B cell (primary cell): ENCODE results near the gene ITPR2. TPM values are rescaled to one million over a fixed set of nuclear protein-coding genes. Genes with fewer than 3 reads are reported as not detected.

Source experiments
- ATAC-seq: fragments of 200-7000 bp; cut with Tn5 transposase; one replicate; pipeline ENCODE4 v1.10.0; 2021; ENCODE audit warnings: low read depth, mild to moderate bottlenecking, moderate number of reproducible peaks, moderate library complexity
- CTCF ChIA-PET: fragments of 350-600 bp; sonication (Branson Sonifier 250); formaldehyde crosslinking; loops from one replicate; lab custom pipeline; 2021; ENCODE audit warnings: antibody characterized with exemption, inconsistent platforms; lab: Charles Lee
- POLR2A ChIA-PET: fragments of 350-600 bp; sonication (Branson Sonifier 250); formaldehyde crosslinking; loops from one replicate; lab custom pipeline; 2021; ENCODE audit warnings: antibody characterized with exemption; lab: Charles Lee
- DNase-seq: peaks from one replicate; pipeline ENCODE4 v3.0.0; 2013
- H2AFZ ChIP-seq: 2 replicates; pipeline ENCODE4 v1.6.1; 2012; ENCODE audit warnings: mild to moderate bottlenecking, low read depth, low read length; ENCODE audit not compliant: insufficient read depth, poor library complexity, severe bottlenecking
- H3K27ac ChIP-seq, 2 donors: 1 replicate in 1 of 2; 2 replicates in 1 of 2; pipeline ENCODE4 v1.5.1; 2012 to 2013; ENCODE audit warnings: low read length in 2 of 2, mild to moderate bottlenecking in 2 of 2, moderate library complexity in 1 of 2
- H3K27me3 ChIP-seq, 4 experiments: fragments of 200-600 bp in 1 of 4; sonication (generic) in 1 of 4; replicated peaks in 1 of 4; 1 replicate in 2 of 4; 2 replicates in 2 of 4; pipeline versions ENCODE4 v1.6.1 to v1.7.0; 2013 to 2016; ENCODE audit warnings: low read length in 3 of 4, mild to moderate bottlenecking in 2 of 4, mixed read lengths in 1 of 4, moderate library complexity in 1 of 4; ENCODE audit not compliant: insufficient read depth in 4 of 4, control insufficient read depth in 3 of 4; ENCODE audit errors: control extremely low read depth in 1 of 4
- H3K36me3 ChIP-seq, 2 experiments: replicated peaks in 1 of 2; 1 replicate in 1 of 2; 2 replicates in 1 of 2; pipeline versions ENCODE4 v1.6.1 to v1.7.1; 2013; ENCODE audit warnings: low read length in 1 of 2; ENCODE audit not compliant: insufficient read depth in 2 of 2, control insufficient read depth in 1 of 2; ENCODE audit errors: control extremely low read depth in 1 of 2, extremely low read depth in 1 of 2
- H3K4me1 ChIP-seq, 2 donors: fragments of 200-600 bp in 1 of 2; sonication (generic) in 1 of 2; 1 replicate in 1 of 2; 2 replicates in 1 of 2; pipeline versions ENCODE4 v1.5.1 to v1.6.1; 2013 to 2017; ENCODE audit warnings: low read length in 2 of 2; ENCODE audit not compliant: control insufficient read depth in 2 of 2, insufficient read depth in 2 of 2
- H3K4me2 ChIP-seq: replicated peaks from 2 replicates; pipeline ENCODE3; 2012; ENCODE audit warnings: mild to moderate bottlenecking, low read depth, low read length; ENCODE audit not compliant: poor library complexity, severe bottlenecking
- H3K4me3 ChIP-seq, 5 experiments: fragments of 200-600 bp in 1 of 5; sonication (generic) in 1 of 5; 1 replicate in 3 of 5; 2 replicates in 2 of 5; pipeline versions ENCODE4 v1.5.1 to v1.7.0; 2011 to 2016; ENCODE audit warnings: low read length in 4 of 5, mild to moderate bottlenecking in 4 of 5, low read depth in 2 of 5, control low read depth in 1 of 5, moderate library complexity in 1 of 5; ENCODE audit not compliant: insufficient read depth in 1 of 5; ENCODE audit errors: control extremely low read depth in 1 of 5, extremely low read depth in 1 of 5
- H3K79me2 ChIP-seq: fragments of 200-600 bp; sonication (generic); one replicate; pipeline ENCODE4 v1.6.0; 2016; ENCODE audit warnings: low read length; ENCODE audit not compliant: control insufficient read depth, insufficient read depth
- H3K9ac ChIP-seq: fragments of 200-600 bp; sonication (generic); 2 replicates; pipeline ENCODE4 v1.6.1; 2017; ENCODE audit warnings: mild to moderate bottlenecking, low read length, moderate library complexity
- H3K9me3 ChIP-seq, 3 donors: one replicate each; pipeline versions ENCODE4 v1.6.1 to v1.7.1; 2013; ENCODE audit warnings: low read length in 2 of 3; ENCODE audit not compliant: control insufficient read depth in 2 of 3, insufficient read depth in 1 of 3; ENCODE audit errors: control extremely low read depth in 1 of 3
- H4K20me1 ChIP-seq: 2 replicates; pipeline ENCODE4 v1.6.0; 2012; ENCODE audit warnings: mild to moderate bottlenecking, low read length; ENCODE audit not compliant: insufficient read depth, control insufficient read depth, poor library complexity, severe bottlenecking
- H3K27ac Mint-ChIP-seq: one replicate; pipeline ENCODE4 v1.8.0; 2021; ENCODE audit warnings: mixed read lengths
- H3K27me3 Mint-ChIP-seq: one replicate; pipeline ENCODE4 v1.8.0; 2021; ENCODE audit warnings: mixed read lengths
- H3K4me1 Mint-ChIP-seq: one replicate; pipeline ENCODE4 v1.8.0; 2021; ENCODE audit warnings: mixed read lengths
- H3K4me3 Mint-ChIP-seq: one replicate; pipeline ENCODE4 v1.8.0; 2021; ENCODE audit warnings: mixed read lengths
- H3K9me3 Mint-ChIP-seq: one replicate; pipeline ENCODE4 v1.8.0; 2022; ENCODE audit warnings: mixed read lengths; ENCODE audit not compliant: insufficient read depth
- CTCF ChIP-seq: fragments of 200-600 bp; IDR thresholded peaks from one replicate; pipeline ENCODE4 v1.8.0; 2022; ENCODE audit warnings: antibody characterized with exemption, mild to moderate bottlenecking
- EZH2 ChIP-seq: IDR thresholded peaks from 2 replicates; pipeline ENCODE4 v1.6.1; 2012; ENCODE audit warnings: borderline replicate concordance, low read depth, mild to moderate bottlenecking, moderate library complexity, low read length; ENCODE audit not compliant: insufficient read depth, poor library complexity, severe bottlenecking
- WGBS: methylation state at CpG from one replicate; pipeline ENCODE4 v1.1.5; 2013; ENCODE audit warnings: missing lambda C conversion rate; ENCODE audit not compliant: insufficient coverage; 5-methylcytosine and 5-hydroxymethylcytosine counted together
- intact Hi-C: fragments of 100-400 bp; cut with micrococcal nuclease; formaldehyde crosslinking; loops from one replicate; pipeline ENCODE4 v1.10.0; 2022
- polyA plus RNA-seq: library from polyadenylated mRNA; depleted of rRNA; stranded (reverse); fragments of >200 nt; gene quantifications from 2 replicates; pipeline ENCODE4 v1.2.3, GENCODE V29; 2012
- total RNA-seq, 2 donors: library from RNA; stranded (reverse); fragments of 120-200 nt in 1 of 2; gene quantifications; 1 replicate in 1 of 2; 2 replicates in 1 of 2; pipeline versions ENCODE4 v1.2.3 to v1.2.4, GENCODE V29; 2013 to 2022

The ITPR2 gene
- total and polyA plus RNA-seq, 2 donors (not counting 1 experiment from before 2014, with no cell fraction given) = 4.3 to 113 TPM

GRCh38 chr12:26533211-26533610 lies 299.8 kb downstream of the ITPR2 start:
- H3K9me3 ChIP-seq = no peaks in the 10 kb centered on the region
- H3K9ac ChIP-seq = no peak overlapping the region
- WGBS = no CpG with 5 or more reads among the region's 3 CpGs
- no peak for TF ChIP-seq EZH2
- TF ChIP-seq CTCF = no peak
- no peak for DNase-seq
- no peak overlapping the region for H3K4me2 ChIP-seq
- Mint-ChIP-seq H3K9me3 (peaks cover 3% of the 10 kb centered on the region), H3K27me3 (no peaks in the 10 kb centered on the region), H3K4me1 (no peaks in the 10 kb centered on the region), H3K27ac (no peak overlapping the region), H3K4me3 (no peak overlapping the region)
- H3K27ac ChIP-seq = no peak overlapping the region
- POLR2A ChIA-PET = no interaction called here
- no peak overlapping the region for H2AFZ ChIP-seq
- H3K36me3 ChIP-seq = peaks cover 4 to 12% of the 10 kb centered on the region in 2 experiments
- no peaks in the 10 kb centered on the region for H3K27me3 ChIP-seq
- H3K4me3 ChIP-seq = no peak overlapping the region
- no peaks in the 10 kb centered on the region for H4K20me1 ChIP-seq
- CTCF ChIA-PET = no interaction called here
- no peaks in the 10 kb centered on the region for H3K4me1 ChIP-seq
- no peaks in the 10 kb centered on the region for H3K79me2 ChIP-seq
- ATAC-seq = no peak
- intact Hi-C loops = no loop called here

GRCh38 chr12:26530461-26530860 lies 302.5 kb downstream of the ITPR2 start:
- intact Hi-C loops = no loop called here
- H3K27me3 Mint-ChIP-seq = no peaks in the 10 kb centered on the region
- Histone ChIP-seq H3K9ac (no peak overlapping the region), H3K4me2 (no peak overlapping the region), H2AFZ (no peak overlapping the region), H3K9me3 (peaks cover 0 to 8% (median 5%) of the 10 kb centered on the region in 3 donors), H3K4me3 (no peak overlapping the region), H3K79me2 (no peaks in the 10 kb centered on the region), H3K27ac (no peak overlapping the region), H4K20me1 (no peaks in the 10 kb centered on the region), H3K27me3 (no peaks in the 10 kb centered on the region), H3K4me1 (no peaks in the 10 kb centered on the region), H3K36me3 (peaks cover 0 to 4% of the 10 kb centered on the region in 2 experiments)
- H3K4me1 Mint-ChIP-seq = no peaks in the 10 kb centered on the region
- no peak for ATAC-seq
- no CpG with 5 or more reads among the region's 1 CpG for WGBS
- peaks cover 11% of the 10 kb centered on the region for H3K9me3 Mint-ChIP-seq
- H3K4me3 Mint-ChIP-seq = no peak overlapping the region
- ChIA-PET POLR2A (no interaction called here), CTCF (interaction anchor here (1.2 kb wide), 1 partner anchor 13 kb away, joined by 3 read pairs; no protein-coding TSS in a partner anchor)
- DNase-seq = no peak
- TF ChIP-seq CTCF (no peak), EZH2 (no peak)
- no peak overlapping the region for H3K27ac Mint-ChIP-seq
